Spinal cord (tissue), 10 donors: ENCODE results near the gene CAVIN4. TPM values are rescaled to one million over a fixed set of nuclear protein-coding genes. Genes with fewer than 3 reads are reported as not detected.
A peak's percentile ranks its signal among the peaks of the same experiment; 100 is the strongest.

Experiments used
- DNase-seq, 6 donors: peaks; one replicate each; pipeline versions ENCODE4 v3.0.0 to v3.0.0-alpha.2; 2013 to 2015; ENCODE audit warnings: low spot score in 6 of 6, low read depth in 4 of 6
- H3K27ac ChIP-seq: one replicate; pipeline ENCODE4 v1.5.1; 2013; ENCODE audit warnings: low read depth, low read length, control low read depth
- H3K27me3 ChIP-seq: one replicate; pipeline ENCODE4 v1.6.1; 2013; ENCODE audit warnings: low read length; ENCODE audit not compliant: control insufficient read depth, insufficient read depth
- H3K36me3 ChIP-seq: one replicate; pipeline ENCODE4 v1.6.1; 2013; ENCODE audit warnings: low read length; ENCODE audit not compliant: control insufficient read depth, insufficient read depth
- H3K4me1 ChIP-seq: one replicate; pipeline ENCODE4 v1.6.1; 2013; ENCODE audit warnings: low read length; ENCODE audit not compliant: control insufficient read depth, insufficient read depth
- H3K4me3 ChIP-seq: one replicate; pipeline ENCODE4 v1.5.1; 2013; ENCODE audit warnings: low read depth, low read length, control low read depth
- H3K9me3 ChIP-seq: one replicate; pipeline ENCODE4 v1.6.1; 2013; ENCODE audit warnings: low read length; ENCODE audit not compliant: control insufficient read depth, insufficient read depth
- WGBS: methylation state at CpG from one replicate; pipeline ENCODE4 v1.1.5; 2013; ENCODE audit warnings: missing lambda C conversion rate; ENCODE audit not compliant: insufficient coverage; 5-methylcytosine and 5-hydroxymethylcytosine counted together
- polyA plus RNA-seq, 2 donors: library from polyadenylated mRNA; unstranded; fragments of 120-200 nt; gene quantifications; one replicate each; pipeline ENCODE4 v1.2.1, GENCODE V29; 2013; ENCODE audit not compliant: insufficient read length in 2 of 2
- total RNA-seq, 2 donors: library from RNA; depleted of rRNA in 1 of 2; stranded (reverse); fragments of 120-200 nt in 1 of 2; fragments of >200 nt in 1 of 2; gene quantifications; one replicate each; pipeline versions ENCODE4 v1.2.3 to v1.2.4, GENCODE V29; 2013 to 2014
- donor health status: healthy.

CAVIN4 gene
- total and polyA plus RNA-seq, 4 donors, result 1.8 to 3.3 (median 3.0) TPM

GRCh38 chr9:100598641-100599145 lies 20.8 kb downstream of the CAVIN4 start:
- H3K4me3 ChIP-seq, result peak overlapping the region; percentile 59
- H3K4me1 ChIP-seq, result peaks cover 12% of the 10 kb centered on the region
- H3K9me3 ChIP-seq, result no peaks in the 10 kb centered on the region
- no peak overlapping the region for H3K27ac ChIP-seq
- peak; percentile 56 to 95 (median 71) for DNase-seq
- 2% methylated on average over 38 of the region's 41 CpGs for WGBS
- H3K36me3 ChIP-seq, result no peaks in the 10 kb centered on the region
- no peaks in the 10 kb centered on the region for H3K27me3 ChIP-seq

- WGBS, result 74% methylated on average over 7 of the region's 7 CpGs
These were observed 22.7 kb downstream of the CAVIN4 start for GRCh38 chr9:100600521-100601079.

GRCh38 chr9:100601216-100601615 lies 23.3 kb downstream of the CAVIN4 start:
- peak in 5 of 6 donors; percentile 17 to 90 (median 33) for DNase-seq
- no peaks in the 10 kb centered on the region for H3K27me3 ChIP-seq
- H3K27ac ChIP-seq, result no peak overlapping the region

More at GRCh38 chr9:100600521-100601079, 22.7 kb downstream of the CAVIN4 start:
- Histone ChIP-seq H3K4me1 (peaks cover 12% of the 10 kb centered on the region), H3K27ac (no peak overlapping the region), H3K27me3 (no peaks in the 10 kb centered on the region), H3K4me3 (no peak overlapping the region), H3K9me3 (no peaks in the 10 kb centered on the region), H3K36me3 (no peaks in the 10 kb centered on the region)
- no peak for DNase-seq

GRCh38 chr9:100602342-100602801 lies 24.5 kb downstream of the CAVIN4 start:
- Histone ChIP-seq H3K27me3 (no peaks in the 10 kb centered on the region), H3K4me3 (no peak overlapping the region), H3K27ac (no peak overlapping the region), H3K36me3 (no peaks in the 10 kb centered on the region), H3K9me3 (no peaks in the 10 kb centered on the region), H3K4me1 (peaks cover 12% of the 10 kb centered on the region)
- DNase-seq, result peak; percentile 58 to 96 (median 70)
- no CpG with 5 or more reads among the region's 2 CpGs for WGBS

More at GRCh38 chr9:100601216-100601615, 23.3 kb downstream of the CAVIN4 start:
- no peak overlapping the region for H3K4me3 ChIP-seq
- no peaks in the 10 kb centered on the region for H3K9me3 ChIP-seq
- H3K36me3 ChIP-seq, result no peaks in the 10 kb centered on the region
- peaks cover 12% of the 10 kb centered on the region for H3K4me1 ChIP-seq

DNA sequence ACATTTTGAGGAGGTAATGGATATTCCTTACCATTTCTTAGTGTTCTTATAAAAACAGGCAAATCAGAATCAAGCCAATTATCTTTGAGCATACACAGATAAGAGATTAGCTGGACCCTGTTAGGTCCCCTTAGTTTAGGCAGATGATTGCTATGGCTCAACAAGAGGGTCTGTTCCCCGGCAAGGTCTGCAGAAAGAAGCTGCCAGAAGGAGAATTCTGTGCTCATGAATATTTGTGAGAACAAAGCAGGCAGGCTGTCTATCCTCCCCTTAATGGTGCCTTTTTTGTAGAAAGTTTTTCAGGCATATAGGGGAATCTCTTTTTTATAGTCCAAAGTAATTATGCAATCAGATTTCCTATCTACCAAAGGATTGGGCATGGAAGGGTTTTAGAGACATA lies 27.5 kb downstream of the CAVIN4 start:
- H3K4me3 ChIP-seq, result no peak overlapping the region
- WGBS, result no CpG with 5 or more reads among the region's 1 CpG
- H3K27me3 ChIP-seq, result no peaks in the 10 kb centered on the region
- H3K27ac ChIP-seq, result no peak overlapping the region
- H3K4me1 ChIP-seq, result peaks cover 4% of the 10 kb centered on the region
- peak in 1 of 6 donors; percentile 50 for DNase-seq
- H3K9me3 ChIP-seq, result no peaks in the 10 kb centered on the region
- no peaks in the 10 kb centered on the region for H3K36me3 ChIP-seq

DNA sequence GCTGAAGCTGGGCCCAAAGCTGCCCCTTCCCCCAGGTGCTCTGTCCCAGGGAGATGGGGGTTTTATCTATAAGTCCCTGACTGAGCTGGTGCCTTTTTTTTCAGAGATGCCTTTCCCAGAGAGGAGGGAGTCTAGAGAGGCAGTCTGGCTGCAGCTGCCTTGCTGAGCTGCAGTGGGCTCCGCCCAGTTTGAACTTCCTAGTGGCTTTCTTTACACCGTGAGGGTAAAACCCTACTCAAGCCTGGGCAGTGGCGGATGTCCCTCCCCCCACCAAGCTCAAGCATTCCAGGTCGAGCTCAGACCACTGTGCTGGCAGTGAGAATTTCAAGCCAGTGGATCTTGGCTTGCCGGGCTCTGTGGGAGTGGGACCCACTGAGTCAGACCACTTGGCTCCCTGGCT lies 41.3 kb downstream of the CAVIN4 start:
- no peak overlapping the region for H3K4me3 ChIP-seq
- H3K27ac ChIP-seq, result no peak overlapping the region
- H3K36me3 ChIP-seq, result no peaks in the 10 kb centered on the region
- H3K9me3 ChIP-seq, result peaks cover 1% of the 10 kb centered on the region
- WGBS, result 89% methylated on average over 5 of the region's 5 CpGs
- no peaks in the 10 kb centered on the region for H3K4me1 ChIP-seq
- no peaks in the 10 kb centered on the region for H3K27me3 ChIP-seq
- DNase-seq, result no peak

- Histone ChIP-seq H3K36me3 (no peaks in the 10 kb centered on the region), H3K27me3 (no peaks in the 10 kb centered on the region), H3K27ac (no peak overlapping the region), H3K4me3 (no peak overlapping the region), H3K4me1 (no peaks in the 10 kb centered on the region), H3K9me3 (peaks cover 1% of the 10 kb centered on the region)
- 87% methylated on average over 4 of the region's 5 CpGs for WGBS
- no peak for DNase-seq
These were observed 41.8 kb downstream of the CAVIN4 start for GRCh38 chr9:100619665-100620064.

DNA sequence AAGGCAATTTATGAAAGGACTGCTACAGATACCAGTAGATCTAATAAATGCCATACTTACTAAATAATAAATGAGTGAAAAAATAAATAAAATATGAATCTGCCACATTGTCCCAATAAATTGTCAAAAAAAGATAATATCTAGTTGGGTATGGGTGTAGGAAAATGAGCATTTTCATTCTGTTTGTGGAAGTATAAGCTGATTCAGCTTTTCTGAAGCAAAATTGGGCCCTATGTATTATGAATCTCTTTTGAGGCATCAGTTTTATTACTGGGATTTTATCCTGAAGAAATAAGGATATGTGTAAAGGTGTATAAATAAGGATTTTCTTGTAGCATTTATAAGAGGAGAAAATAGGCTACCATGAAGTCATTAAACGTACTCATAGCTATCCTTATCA lies 46.1 kb downstream of the CAVIN4 start:
- no peaks in the 10 kb centered on the region for H3K36me3 ChIP-seq
- no peaks in the 10 kb centered on the region for H3K27me3 ChIP-seq
- H3K4me3 ChIP-seq, result no peak overlapping the region
- WGBS, result no CpG with 5 or more reads among the region's 1 CpG
- DNase-seq, result no peak
- no peaks in the 10 kb centered on the region for H3K4me1 ChIP-seq
- H3K9me3 ChIP-seq, result no peaks in the 10 kb centered on the region
- H3K27ac ChIP-seq, result no peak overlapping the region

DNA sequence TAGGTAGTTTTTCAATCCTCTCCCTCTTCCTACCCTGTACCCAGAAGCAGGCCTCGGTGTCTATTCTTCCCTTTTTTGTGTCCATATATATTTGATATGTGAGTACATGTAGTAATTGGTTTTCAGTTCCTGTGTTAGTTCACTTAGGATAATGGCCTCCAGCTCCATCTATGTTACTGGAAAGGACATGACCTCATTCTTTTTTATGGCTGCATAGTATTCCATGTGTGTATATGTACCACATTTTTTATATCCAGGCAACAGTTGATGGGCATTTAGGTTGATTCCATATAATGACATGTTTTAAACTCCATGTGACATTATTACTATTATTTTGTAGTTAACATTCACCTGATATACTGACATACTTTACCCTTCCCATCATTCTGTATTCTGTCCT lies 49.1 kb downstream of the CAVIN4 start:
- no CpG with 5 or more reads among the region's 1 CpG for WGBS

DNA sequence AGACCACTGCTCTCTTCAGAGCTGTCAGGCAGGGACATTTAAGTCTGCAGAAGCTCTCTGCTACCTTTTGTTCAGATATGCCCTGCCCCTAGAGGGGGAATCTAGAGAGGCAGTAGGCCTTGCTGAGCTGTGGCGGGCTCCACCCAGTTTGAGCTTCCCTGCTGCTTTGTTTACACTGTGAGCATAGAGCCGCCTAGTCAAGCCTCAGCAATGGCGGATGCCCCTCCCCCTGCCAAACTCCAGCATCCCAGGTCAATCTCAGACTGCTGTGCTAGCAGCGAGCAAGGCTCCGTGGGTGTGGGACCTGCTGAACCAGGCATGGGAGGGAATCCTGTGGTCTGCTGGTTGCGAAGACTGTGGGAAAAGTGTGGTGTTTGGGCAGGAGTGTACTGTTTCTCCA lies 59.9 kb downstream of the CAVIN4 start:
- H3K27me3 ChIP-seq, result no peaks in the 10 kb centered on the region
- H3K4me3 ChIP-seq, result no peak overlapping the region
- no peak overlapping the region for H3K27ac ChIP-seq
- 44% methylated on average over 6 of the region's 6 CpGs for WGBS
- H3K36me3 ChIP-seq, result no peaks in the 10 kb centered on the region
- DNase-seq, result no peak
- no peaks in the 10 kb centered on the region for H3K9me3 ChIP-seq
- no peaks in the 10 kb centered on the region for H3K4me1 ChIP-seq

More for the DNA sequence above, 49.1 kb downstream of the CAVIN4 start:
- Histone ChIP-seq H3K27ac (no peak overlapping the region), H3K4me1 (no peaks in the 10 kb centered on the region), H3K27me3 (no peaks in the 10 kb centered on the region), H3K36me3 (no peaks in the 10 kb centered on the region), H3K9me3 (no peaks in the 10 kb centered on the region), H3K4me3 (no peak overlapping the region)
- DNase-seq, result no peak
